B cell (primary cell): ENCODE measurements around the gene RPL13A. TPM values are rescaled to one million over a fixed set of nuclear protein-coding genes. Genes with fewer than 3 reads are reported as not detected.

Experiments
- ATAC-seq: fragments of 200-7000 bp; cut with Tn5 transposase; one replicate; pipeline ENCODE4 v1.10.0; 2021; ENCODE audit warnings: low read depth, mild to moderate bottlenecking, moderate number of reproducible peaks, moderate library complexity
- CTCF ChIA-PET: fragments of 350-600 bp; sonication (Branson Sonifier 250); formaldehyde crosslinking; loops from one replicate; lab custom pipeline; 2021; ENCODE audit warnings: antibody characterized with exemption, inconsistent platforms; lab: Charles Lee
- POLR2A ChIA-PET: fragments of 350-600 bp; sonication (Branson Sonifier 250); formaldehyde crosslinking; loops from one replicate; lab custom pipeline; 2021; ENCODE audit warnings: antibody characterized with exemption; lab: Charles Lee
- DNase-seq: peaks from one replicate; pipeline ENCODE4 v3.0.0; 2013
- H2AFZ ChIP-seq: 2 replicates; pipeline ENCODE4 v1.6.1; 2012; ENCODE audit warnings: mild to moderate bottlenecking, low read depth, low read length; ENCODE audit not compliant: insufficient read depth, poor library complexity, severe bottlenecking
- H3K27ac ChIP-seq, 2 donors: 1 replicate in 1 of 2; 2 replicates in 1 of 2; pipeline ENCODE4 v1.5.1; 2012 to 2013; ENCODE audit warnings: low read length in 2 of 2, mild to moderate bottlenecking in 2 of 2, moderate library complexity in 1 of 2
- H3K27me3 ChIP-seq, 4 experiments: fragments of 200-600 bp in 1 of 4; sonication (generic) in 1 of 4; replicated peaks in 1 of 4; 1 replicate in 2 of 4; 2 replicates in 2 of 4; pipeline versions ENCODE4 v1.6.1 to v1.7.0; 2013 to 2016; ENCODE audit warnings: low read length in 3 of 4, mild to moderate bottlenecking in 2 of 4, mixed read lengths in 1 of 4, moderate library complexity in 1 of 4; ENCODE audit not compliant: insufficient read depth in 4 of 4, control insufficient read depth in 3 of 4; ENCODE audit errors: control extremely low read depth in 1 of 4
- H3K36me3 ChIP-seq, 2 experiments: replicated peaks in 1 of 2; 1 replicate in 1 of 2; 2 replicates in 1 of 2; pipeline versions ENCODE4 v1.6.1 to v1.7.1; 2013; ENCODE audit warnings: low read length in 1 of 2; ENCODE audit not compliant: insufficient read depth in 2 of 2, control insufficient read depth in 1 of 2; ENCODE audit errors: control extremely low read depth in 1 of 2, extremely low read depth in 1 of 2
- H3K4me1 ChIP-seq, 2 donors: fragments of 200-600 bp in 1 of 2; sonication (generic) in 1 of 2; 1 replicate in 1 of 2; 2 replicates in 1 of 2; pipeline versions ENCODE4 v1.5.1 to v1.6.1; 2013 to 2017; ENCODE audit warnings: low read length in 2 of 2; ENCODE audit not compliant: control insufficient read depth in 2 of 2, insufficient read depth in 2 of 2
- H3K4me2 ChIP-seq: replicated peaks from 2 replicates; pipeline ENCODE3; 2012; ENCODE audit warnings: mild to moderate bottlenecking, low read depth, low read length; ENCODE audit not compliant: poor library complexity, severe bottlenecking
- H3K4me3 ChIP-seq, 5 experiments: fragments of 200-600 bp in 1 of 5; sonication (generic) in 1 of 5; 1 replicate in 3 of 5; 2 replicates in 2 of 5; pipeline versions ENCODE4 v1.5.1 to v1.7.0; 2011 to 2016; ENCODE audit warnings: low read length in 4 of 5, mild to moderate bottlenecking in 4 of 5, low read depth in 2 of 5, control low read depth in 1 of 5, moderate library complexity in 1 of 5; ENCODE audit not compliant: insufficient read depth in 1 of 5; ENCODE audit errors: control extremely low read depth in 1 of 5, extremely low read depth in 1 of 5
- H3K79me2 ChIP-seq: fragments of 200-600 bp; sonication (generic); one replicate; pipeline ENCODE4 v1.6.0; 2016; ENCODE audit warnings: low read length; ENCODE audit not compliant: control insufficient read depth, insufficient read depth
- H3K9ac ChIP-seq: fragments of 200-600 bp; sonication (generic); 2 replicates; pipeline ENCODE4 v1.6.1; 2017; ENCODE audit warnings: mild to moderate bottlenecking, low read length, moderate library complexity
- H3K9me3 ChIP-seq, 3 donors: one replicate each; pipeline versions ENCODE4 v1.6.1 to v1.7.1; 2013; ENCODE audit warnings: low read length in 2 of 3; ENCODE audit not compliant: control insufficient read depth in 2 of 3, insufficient read depth in 1 of 3; ENCODE audit errors: control extremely low read depth in 1 of 3
- H4K20me1 ChIP-seq: 2 replicates; pipeline ENCODE4 v1.6.0; 2012; ENCODE audit warnings: mild to moderate bottlenecking, low read length; ENCODE audit not compliant: insufficient read depth, control insufficient read depth, poor library complexity, severe bottlenecking
- H3K27ac Mint-ChIP-seq: one replicate; pipeline ENCODE4 v1.8.0; 2021; ENCODE audit warnings: mixed read lengths
- H3K27me3 Mint-ChIP-seq: one replicate; pipeline ENCODE4 v1.8.0; 2021; ENCODE audit warnings: mixed read lengths
- H3K4me1 Mint-ChIP-seq: one replicate; pipeline ENCODE4 v1.8.0; 2021; ENCODE audit warnings: mixed read lengths
- H3K4me3 Mint-ChIP-seq: one replicate; pipeline ENCODE4 v1.8.0; 2021; ENCODE audit warnings: mixed read lengths
- H3K9me3 Mint-ChIP-seq: one replicate; pipeline ENCODE4 v1.8.0; 2022; ENCODE audit warnings: mixed read lengths; ENCODE audit not compliant: insufficient read depth
- CTCF ChIP-seq: fragments of 200-600 bp; IDR thresholded peaks from one replicate; pipeline ENCODE4 v1.8.0; 2022; ENCODE audit warnings: antibody characterized with exemption, mild to moderate bottlenecking
- EZH2 ChIP-seq: IDR thresholded peaks from 2 replicates; pipeline ENCODE4 v1.6.1; 2012; ENCODE audit warnings: borderline replicate concordance, low read depth, mild to moderate bottlenecking, moderate library complexity, low read length; ENCODE audit not compliant: insufficient read depth, poor library complexity, severe bottlenecking
- WGBS: methylation state at CpG from one replicate; pipeline ENCODE4 v1.1.5; 2013; ENCODE audit warnings: missing lambda C conversion rate; ENCODE audit not compliant: insufficient coverage; 5-methylcytosine and 5-hydroxymethylcytosine counted together
- intact Hi-C: fragments of 100-400 bp; cut with micrococcal nuclease; formaldehyde crosslinking; loops from one replicate; pipeline ENCODE4 v1.10.0; 2022
- polyA plus RNA-seq: library from polyadenylated mRNA; depleted of rRNA; stranded (reverse); fragments of >200 nt; gene quantifications from 2 replicates; pipeline ENCODE4 v1.2.3, GENCODE V29; 2012
- total RNA-seq, 2 donors: library from RNA; stranded (reverse); fragments of 120-200 nt in 1 of 2; gene quantifications; 1 replicate in 1 of 2; 2 replicates in 1 of 2; pipeline versions ENCODE4 v1.2.3 to v1.2.4, GENCODE V29; 2013 to 2022

Gene RPL13A
- total and polyA plus RNA-seq, 2 donors (not counting 1 experiment from before 2014, with no cell fraction given) = 5,457 to 6,298 TPM

GRCh38 chr19:49536921-49537462 is 49.6 kb downstream of the RPL13A start:
- Histone ChIP-seq H3K79me2 (no peaks in the 10 kb centered on the region), H3K4me1 (peaks cover 32 to 49% of the 10 kb centered on the region in 2 donors), H3K4me3 (peak overlapping the region in 1 of 5 experiments; percentile 16), H3K9me3 (no peaks in the 10 kb centered on the region), H3K27me3 (peaks cover 0 to 6% (median 1%) of the 10 kb centered on the region in 4 experiments), H3K36me3 (no peaks in the 10 kb centered on the region), H4K20me1 (no peaks in the 10 kb centered on the region), H3K27ac (peak overlapping the region; percentile 6 to 60), H3K4me2 (peak overlapping the region; percentile 62), H3K9ac (no peak overlapping the region), H2AFZ (no peak overlapping the region)
- peaks cover 44% of the 10 kb centered on the region for H3K4me1 Mint-ChIP-seq
- DNase-seq (peak; percentile 16), ATAC-seq (no peak)
- H3K27ac Mint-ChIP-seq = peak overlapping the region; percentile 87
- WGBS = 94% methylated on average over 21 of the region's 22 CpGs
- ChIA-PET CTCF (interaction anchor here (0.9 to 6.2 kb wide), 5 partner anchors 10 to 33 kb away, joined by 3 to 59 read pairs (median 4); no protein-coding TSS in a partner anchor), POLR2A (interaction anchor here (1.1 kb wide), 1 partner anchor 48 kb away, joined by 3 read pairs; no protein-coding TSS in a partner anchor)
- TF ChIP-seq CTCF (no peak), EZH2 (no peak)
- intact Hi-C loops = no loop called here
- no peaks in the 10 kb centered on the region for H3K27me3 Mint-ChIP-seq
- H3K9me3 Mint-ChIP-seq = no peaks in the 10 kb centered on the region
- H3K4me3 Mint-ChIP-seq = no peak overlapping the region

- TF ChIP-seq EZH2 (no peak), CTCF (no peak)
- Histone ChIP-seq H4K20me1 (no peaks in the 10 kb centered on the region), H3K9me3 (no peaks in the 10 kb centered on the region), H3K27ac (peak overlapping the region; percentile 22 to 23), H3K4me3 (no peak overlapping the region), H3K79me2 (no peaks in the 10 kb centered on the region), H3K4me2 (no peak overlapping the region), H3K9ac (no peak overlapping the region), H3K36me3 (no peaks in the 10 kb centered on the region), H3K4me1 (peaks cover 26 to 41% of the 10 kb centered on the region in 2 donors), H2AFZ (no peak overlapping the region), H3K27me3 (peaks cover 0 to 2% (median 0%) of the 10 kb centered on the region in 4 experiments)
- 90% methylated on average over 5 of the region's 5 CpGs for WGBS
- Mint-ChIP-seq H3K4me3 (peak overlapping the region; percentile 34), H3K27ac (peak overlapping the region; percentile 68), H3K4me1 (peaks cover 36% of the 10 kb centered on the region), H3K27me3 (no peaks in the 10 kb centered on the region), H3K9me3 (no peaks in the 10 kb centered on the region)
- ChIA-PET POLR2A (interaction anchor here (0.6 to 0.7 kb wide), 3 partner anchors 25 to 305 kb away, joined by 3 to 7 read pairs (median 7); no protein-coding TSS in a partner anchor), CTCF (interaction anchor here (1.0 to 6.2 kb wide), 4 partner anchors 8 to 138 kb away, joined by 4 to 59 read pairs (median 14); no protein-coding TSS in a partner anchor)
- DNase-seq = peak; percentile 5
- intact Hi-C loops = no loop called here
- no peak for ATAC-seq
Observed at GRCh38 chr19:49538643-49539042, 51.2 kb downstream of the RPL13A start.
